Activated CD8-positive, alpha-beta memory T cell treated with anti-CD3 and anti-CD28 coated beads for 1 hour (primary cell): ENCODE measurements around the gene KRT10.

Source experiments
- DNase-seq, 2 donors: peaks; one replicate each; pipeline ENCODE4 v3.0.0-alpha.2; 2020; ENCODE audit warnings: low read depth in 1 of 2; ENCODE audit errors: extremely low read depth in 1 of 2

The KRT10 gene

GRCh38 chr17:40809721-40810421 is 12.5 kb downstream of the KRT10 start:
- DNase-seq: no peak

GRCh38 chr17:40806131-40806530 is 16.3 kb downstream of the KRT10 start:
- DNase-seq: no peak

GRCh38 chr17:40803617-40804082 is 18.8 kb downstream of the KRT10 start:
- peak; percentile 39 to 55 for DNase-seq

GRCh38 chr17:40801157-40801556 is 21.3 kb downstream of the KRT10 start:
- DNase-seq: no peak

GRCh38 chr17:40800381-40800780 is 22.0 kb downstream of the KRT10 start:
- no peak for DNase-seq

- no peak for DNase-seq
These were observed 22.6 kb downstream of the KRT10 start, which contains the start of gene KRT28 for GRCh38 chr17:40799859-40800258. Gene KRT28 (minus strand): TSS chr17:40799959. CDS start chr17:40799893, 66 bp downstream.

GRCh38 chr17:40796846-40797245 is 25.6 kb downstream of the KRT10 start:
- no peak for DNase-seq

- DNase-seq: no peak
These were observed 27.3 kb downstream of the KRT10 start for GRCh38 chr17:40795019-40795667.

GRCh38 chr17:40794466-40794865 is 27.9 kb downstream of the KRT10 start:
- DNase-seq: no peak

GRCh38 chr17:40793832-40794231 is 28.6 kb downstream of the KRT10 start:
- no peak for DNase-seq

- no peak for DNase-seq
These were observed 30.5 kb downstream of the KRT10 start for GRCh38 chr17:40791787-40792436.

- DNase-seq: no peak
These were observed 31.3 kb downstream of the KRT10 start for GRCh38 chr17:40791111-40791510.

GRCh38 chr17:40782450-40782849 is 40.0 kb downstream of the KRT10 start, which contains the start of gene KRT27:
Gene KRT27 (minus strand): TSS chr17:40782550. CDS start chr17:40782493, 57 bp downstream.
- DNase-seq: no peak

GRCh38 chr17:40779181-40779909 is 43.1 kb downstream of the KRT10 start:
- DNase-seq: peak in 1 of 2 donors; percentile 5

- DNase-seq: no peak
These were observed 44.0 kb downstream of the KRT10 start for GRCh38 chr17:40778461-40778860.

- DNase-seq: no peak
These were observed 44.4 kb downstream of the KRT10 start for GRCh38 chr17:40777971-40778370.

GRCh38 chr17:40777459-40777858 is 45.0 kb downstream of the KRT10 start:
- no peak for DNase-seq

- DNase-seq: no peak
These were observed 46.5 kb downstream of the KRT10 start for GRCh38 chr17:40775945-40776344.

GRCh38 chr17:40772101-40772500 is 50.3 kb downstream of the KRT10 start, which contains the start of gene KRT26:
Gene KRT26 (minus strand): TSS chr17:40772201. CDS start chr17:40772113, 88 bp downstream.
- no peak for DNase-seq
